PC-3 (cell line): ENCODE measurements around the gene VANGL2. TPM values are rescaled to one million over a fixed set of nuclear protein-coding genes. Genes with fewer than 3 reads are reported as not detected.

Experiments used
- ATAC-seq: fragments of 200-7000 bp; cut with Tn5 transposase; 2 replicates; pipeline ENCODE4 v1.9.1; 2020; ENCODE audit warnings: mild to moderate bottlenecking, moderate library complexity
- BruUV-seq: library from RNA; stranded (reverse); fragments of 400-500 nt; replicated peaks from 2 replicates; lab custom pipeline; 2021; lab: Mats Ljungman, UMichigan
- CTCF ChIA-PET: fragments of 300-600 bp; sonication (Branson Sonifier 250); formaldehyde crosslinking; loops from one replicate; lab custom pipeline; 2022; ENCODE audit warnings: antibody characterized with exemption; lab: Charles Lee
- POLR2A ChIA-PET: fragments of 300-600 bp; sonication (Branson Sonifier 250); formaldehyde crosslinking; loops from one replicate; lab custom pipeline; 2022; ENCODE audit warnings: antibody characterized with exemption; ENCODE audit not compliant: unreplicated experiment; lab: Charles Lee
- DNase-seq: peaks from one replicate; pipeline ENCODE4 v3.0.0-alpha.2; 2015
- H2AFZ ChIP-seq: fragments of 300-600 bp; sonication (generic); 2 replicates; pipeline ENCODE4 v1.6.0; 2016; ENCODE audit warnings: antibody characterized with exemption, low read length
- H3F3A ChIP-seq: fragments of 300-600 bp; sonication (generic); one replicate; pipeline ENCODE4 v1.6.0; 2017; ENCODE audit warnings: antibody characterized with exemption, low read length, control low read depth, mild to moderate bottlenecking; ENCODE audit not compliant: unreplicated experiment
- H3K27ac ChIP-seq: fragments of 300-600 bp; sonication (generic); 2 replicates; pipeline ENCODE4 v1.5.1; 2016; ENCODE audit warnings: mild to moderate bottlenecking, low read length
- H3K27me3 ChIP-seq: fragments of 300-600 bp; sonication (generic); 2 replicates; pipeline ENCODE4 v1.6.1; 2016; ENCODE audit warnings: low read length, mixed read lengths
- H3K36me3 ChIP-seq: fragments of 300-600 bp; sonication (generic); 2 replicates; pipeline ENCODE4 v1.6.1; 2016; ENCODE audit warnings: low read depth, mixed run types, low read length, mixed read lengths
- H3K4me1 ChIP-seq: fragments of 300-600 bp; sonication (generic); 2 replicates; pipeline ENCODE4 v1.5.1; 2016; ENCODE audit warnings: low read length; ENCODE audit not compliant: insufficient read depth
- H3K4me2 ChIP-seq: fragments of 300-600 bp; sonication (generic); 2 replicates; pipeline ENCODE4 v1.6.0; 2016; ENCODE audit warnings: low read length
- H3K4me3 ChIP-seq: fragments of 300-600 bp; sonication (generic); 2 replicates; pipeline ENCODE4 v1.5.1; 2016; ENCODE audit warnings: mild to moderate bottlenecking, low read length, mixed read lengths
- H3K79me2 ChIP-seq: fragments of 300-600 bp; sonication (generic); 2 replicates; pipeline ENCODE4 v1.6.1; 2017; ENCODE audit warnings: low read length, mixed read lengths
- H3K9ac ChIP-seq: fragments of 300-600 bp; sonication (generic); 2 replicates; pipeline ENCODE4 v1.6.0; 2016; ENCODE audit warnings: mild to moderate bottlenecking, low read length
- H3K9me2 ChIP-seq: fragments of 300-600 bp; sonication (generic); replicated peaks from 2 replicates; pipeline ENCODE4 v1.6.1; 2016; ENCODE audit warnings: mixed run types, low read length, mixed read lengths
- H3K9me3 ChIP-seq: fragments of 300-600 bp; sonication (generic); 2 replicates; pipeline ENCODE4 v1.6.1; 2016; ENCODE audit warnings: low read length, mixed read lengths
- H4K20me1 ChIP-seq: fragments of 300-600 bp; sonication (generic); 2 replicates; pipeline ENCODE4 v1.6.1; 2016; ENCODE audit warnings: low read length, mixed read lengths
- EZH2 ChIP-seq: fragments of 300-600 bp; sonication (generic); IDR thresholded peaks from one replicate; pipeline ENCODE4 v1.6.1; 2017; ENCODE audit warnings: antibody characterized with exemption, mild to moderate bottlenecking, low read length; ENCODE audit not compliant: unreplicated experiment
- EZH2phosphoT487 ChIP-seq: fragments of 300-600 bp; sonication (generic); IDR thresholded peaks from 2 replicates; pipeline ENCODE4 v1.6.1; 2018; ENCODE audit warnings: mild to moderate bottlenecking, antibody characterized with exemption, low read length, borderline replicate concordance
- intact Hi-C: fragments of 100-400 bp; cut with micrococcal nuclease; formaldehyde crosslinking; loops from 2 replicates; pipeline ENCODE4 v1.9.0; 2023
- total RNA-seq: library from RNA; depleted of rRNA; stranded (reverse); fragments of >200 nt; gene quantifications from 2 replicates; pipeline ENCODE4 v1.2.3, GENCODE V29; 2014
- TF ChIP-seq, protein P1 (sequence below): fragments of 300-600 bp; sonication (generic); conservative IDR thresholded peaks from 2 replicates; pipeline ENCODE4 v1.5.1; 2017; ENCODE audit warnings: antibody characterized with exemption, low read depth, mild to moderate bottlenecking, low read length

The VANGL2 gene
- total RNA-seq, 1 experiment from 2014 or later: 0.44 TPM

DNA sequence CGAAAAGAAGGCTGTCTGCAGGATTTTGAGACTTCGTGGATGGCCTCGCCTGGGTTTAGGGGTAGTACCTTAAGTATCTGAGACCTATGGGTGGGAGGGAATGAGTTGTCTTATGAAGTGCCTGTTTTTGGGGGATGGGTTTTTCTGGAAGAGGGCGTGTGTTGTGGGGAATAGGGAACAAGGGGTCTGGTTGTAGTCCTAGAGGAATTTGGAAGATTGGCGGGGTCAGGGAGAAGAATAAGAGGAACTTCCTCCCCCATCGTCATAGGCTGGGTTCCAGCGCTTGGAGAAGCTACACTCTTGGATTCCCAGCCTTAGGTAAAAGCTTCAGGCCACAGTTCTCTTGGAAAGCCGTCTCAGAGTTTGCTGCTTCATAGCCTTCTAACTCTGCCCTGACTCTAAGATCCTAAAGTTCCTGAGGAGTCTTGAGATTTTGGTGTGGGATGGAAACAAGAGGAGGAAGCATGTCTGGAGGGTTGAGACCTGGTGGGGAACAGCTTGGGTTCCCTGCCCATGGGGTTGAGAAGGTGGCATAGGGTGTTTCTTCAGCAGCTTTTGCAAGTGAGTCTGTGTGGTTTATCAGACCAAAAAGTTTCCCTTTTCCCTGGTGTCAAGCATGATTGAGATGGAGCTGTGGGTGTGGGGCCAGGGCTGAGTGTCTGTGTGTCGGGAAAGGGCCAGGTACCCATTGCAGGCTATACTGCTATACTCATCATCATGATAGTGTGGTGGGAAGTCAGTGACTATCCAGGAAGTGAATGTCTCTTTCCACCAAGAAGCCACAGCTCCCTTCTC is 1.8 kb downstream of the VANGL2 start:
- H4K20me1 ChIP-seq: no peaks in the 10 kb centered on the region
- no peaks in the 10 kb centered on the region for H3K79me2 ChIP-seq
- H3K9me2 ChIP-seq: no peaks in the 10 kb centered on the region
- ChIA-PET POLR2A (no interaction called here), CTCF (no interaction called here)
- DNase-seq: no peak
- no peaks in the 10 kb centered on the region for H3K9me3 ChIP-seq
- no peak overlapping the region for H2AFZ ChIP-seq
- no peak overlapping the region for H3K4me2 ChIP-seq
- ATAC-seq: no peak
- TF ChIP-seq EZH2phosphoT487: no peak
- TF ChIP-seq, protein P1, sequence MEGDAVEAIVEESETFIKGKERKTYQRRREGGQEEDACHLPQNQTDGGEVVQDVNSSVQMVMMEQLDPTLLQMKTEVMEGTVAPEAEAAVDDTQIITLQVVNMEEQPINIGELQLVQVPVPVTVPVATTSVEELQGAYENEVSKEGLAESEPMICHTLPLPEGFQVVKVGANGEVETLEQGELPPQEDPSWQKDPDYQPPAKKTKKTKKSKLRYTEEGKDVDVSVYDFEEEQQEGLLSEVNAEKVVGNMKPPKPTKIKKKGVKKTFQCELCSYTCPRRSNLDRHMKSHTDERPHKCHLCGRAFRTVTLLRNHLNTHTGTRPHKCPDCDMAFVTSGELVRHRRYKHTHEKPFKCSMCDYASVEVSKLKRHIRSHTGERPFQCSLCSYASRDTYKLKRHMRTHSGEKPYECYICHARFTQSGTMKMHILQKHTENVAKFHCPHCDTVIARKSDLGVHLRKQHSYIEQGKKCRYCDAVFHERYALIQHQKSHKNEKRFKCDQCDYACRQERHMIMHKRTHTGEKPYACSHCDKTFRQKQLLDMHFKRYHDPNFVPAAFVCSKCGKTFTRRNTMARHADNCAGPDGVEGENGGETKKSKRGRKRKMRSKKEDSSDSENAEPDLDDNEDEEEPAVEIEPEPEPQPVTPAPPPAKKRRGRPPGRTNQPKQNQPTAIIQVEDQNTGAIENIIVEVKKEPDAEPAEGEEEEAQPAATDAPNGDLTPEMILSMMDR: no peak
- TF ChIP-seq EZH2: no peak
- no peak overlapping the region for H3K9ac ChIP-seq
- peaks cover 45% of the 10 kb centered on the region for H3K27me3 ChIP-seq
- BruUV-seq: no TSS peak
- H3K27ac ChIP-seq: no peak overlapping the region
- H3K36me3 ChIP-seq: no peaks in the 10 kb centered on the region
- H3K4me1 ChIP-seq: peaks cover 6% of the 10 kb centered on the region; the same call in 1 of the 2 replicates
- intact Hi-C loops: no loop called here
- no peaks in the 10 kb centered on the region for H3F3A ChIP-seq
- no peak overlapping the region for H3K4me3 ChIP-seq

DNA sequence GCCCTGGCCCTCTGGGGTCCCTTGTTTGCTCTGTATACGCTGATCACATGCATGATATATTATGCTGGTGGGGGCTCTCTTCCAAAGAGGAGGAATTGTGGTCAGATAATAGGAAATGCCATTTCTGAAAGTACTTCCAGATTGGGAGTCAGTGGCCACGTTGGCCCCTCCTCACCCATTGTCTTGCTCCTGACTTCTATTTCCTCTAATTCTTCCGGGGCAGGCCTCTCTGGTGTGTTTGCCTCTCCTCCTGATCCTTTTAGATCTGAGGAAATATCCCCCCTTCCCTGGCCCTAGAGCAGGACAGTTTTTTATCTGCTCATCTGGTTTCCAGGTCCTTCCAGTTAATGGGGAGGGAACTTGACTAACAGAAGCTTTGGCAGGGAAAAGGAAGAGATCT is 2.9 kb downstream of the VANGL2 start:
- H3K4me1 ChIP-seq: peaks cover 17% of the 10 kb centered on the region
- no peak overlapping the region for H3K9ac ChIP-seq
- TF ChIP-seq EZH2phosphoT487 (no peak), EZH2 (no peak)
- TF ChIP-seq, protein P1: no peak
- no peaks in the 10 kb centered on the region for H3F3A ChIP-seq
- no peaks in the 10 kb centered on the region for H3K9me3 ChIP-seq
- intact Hi-C loops: no loop called here
- no peaks in the 10 kb centered on the region for H3K9me2 ChIP-seq
- no peak overlapping the region for H3K4me2 ChIP-seq
- no peaks in the 10 kb centered on the region for H3K36me3 ChIP-seq
- H3K4me3 ChIP-seq: no peak overlapping the region
- H4K20me1 ChIP-seq: no peaks in the 10 kb centered on the region
- BruUV-seq: no TSS peak
- CTCF ChIA-PET: no interaction called here
- DNase-seq (no peak), ATAC-seq (no peak)
- POLR2A ChIA-PET: no interaction called here
- no peak overlapping the region for H3K27ac ChIP-seq
- H3K27me3 ChIP-seq: peaks cover 45% of the 10 kb centered on the region
- no peaks in the 10 kb centered on the region for H3K79me2 ChIP-seq
- no peak overlapping the region for H2AFZ ChIP-seq

DNA sequence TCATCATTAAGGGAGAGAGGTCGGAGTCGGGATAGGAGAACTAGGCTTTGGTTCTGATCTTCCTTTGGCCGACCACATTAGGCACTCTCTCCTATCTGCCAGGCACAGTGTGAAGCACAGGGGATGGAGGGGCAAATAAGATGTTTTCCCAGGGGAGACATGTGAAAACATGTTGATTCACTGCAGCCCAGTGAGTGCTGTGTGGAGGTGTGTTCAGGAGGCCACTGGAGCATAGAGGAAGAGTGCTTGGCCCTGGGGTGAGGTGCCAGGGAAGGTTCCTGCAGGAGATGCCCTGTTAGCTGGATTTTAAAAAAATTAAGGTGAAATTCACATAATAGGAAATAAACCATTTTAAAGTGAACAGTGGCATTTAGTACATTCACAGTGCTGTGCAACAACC is 3.7 kb downstream of the VANGL2 start:
- H3K9ac ChIP-seq: no peak overlapping the region
- H3K4me3 ChIP-seq: no peak overlapping the region
- no peaks in the 10 kb centered on the region for H4K20me1 ChIP-seq
- H2AFZ ChIP-seq: no peak overlapping the region
- no peak overlapping the region for H3K27ac ChIP-seq
- H3K4me2 ChIP-seq: no peak overlapping the region
- intact Hi-C loops: no loop called here
- no peak for ATAC-seq
- H3K27me3 ChIP-seq: peaks cover 45% of the 10 kb centered on the region
- H3K4me1 ChIP-seq: peaks cover 25% of the 10 kb centered on the region
- BruUV-seq: no TSS peak
- no peaks in the 10 kb centered on the region for H3K36me3 ChIP-seq
- no peaks in the 10 kb centered on the region for H3F3A ChIP-seq
- H3K79me2 ChIP-seq: no peaks in the 10 kb centered on the region
- TF ChIP-seq, protein P1: no peak
- TF ChIP-seq EZH2phosphoT487 (no peak), EZH2 (no peak)
- ChIA-PET CTCF (no interaction called here), POLR2A (no interaction called here)
- no peak for DNase-seq
- H3K9me2 ChIP-seq: no peaks in the 10 kb centered on the region
- H3K9me3 ChIP-seq: no peaks in the 10 kb centered on the region
